ENCODE measurements around the gene CHN1. TPM values are rescaled to one million over a fixed set of nuclear protein-coding genes. Genes with fewer than 3 reads are reported as not detected.

CHN1 gene
- total and polyA plus RNA-seq, 2 donors from 2014 or later, result 6.5 to 14.1 TPM

DNA sequence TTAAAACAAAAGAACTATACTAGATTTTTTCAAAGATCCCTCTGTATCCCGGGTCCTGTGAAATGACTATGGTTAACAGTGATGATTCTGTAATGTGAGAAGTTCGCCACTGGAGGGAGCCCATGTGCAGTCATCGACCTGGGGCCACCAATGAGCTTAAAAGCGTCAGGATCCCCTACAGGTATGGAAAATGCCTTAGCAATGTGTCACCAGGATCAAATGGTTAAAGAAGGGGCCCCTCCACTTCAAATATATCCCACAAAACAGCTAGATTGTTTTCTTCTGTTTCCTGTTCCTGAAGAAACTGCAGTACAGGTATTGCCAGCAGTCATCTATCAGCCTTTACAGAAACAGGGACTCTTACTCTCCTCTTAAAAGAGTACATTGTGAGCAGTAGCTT, 256.2 kb downstream of the CHN1 start:
- FAIRE-seq (no peak), DNase-seq (peak in 4 of 5 donors; percentile 70 to 84 (median 79))
- Histone ChIP-seq H3K9ac (ENCODE audit: low read length in 3 of 3) (no peak overlapping the region), H3K4me1 (ENCODE audit: control insufficient read depth in 2 of 3, insufficient read depth in 2 of 3, low read depth in 1 of 3, low read length in 3 of 3) (no peaks in the 10 kb centered on the region), H3K27ac (ENCODE audit: low read depth in 2 of 2, low read length in 2 of 2) (no peak overlapping the region), H3K27me3 (ENCODE audit: control insufficient read depth, insufficient read depth, low read length) (no peaks in the 10 kb centered on the region), H3K4me3 (ENCODE audit: low read length in 3 of 3) (no peak overlapping the region), H3K36me3 (ENCODE audit: control insufficient read depth in 2 of 3, insufficient read depth in 3 of 3, low read length in 3 of 3) (no peaks in the 10 kb centered on the region), H3K9me3 (ENCODE audit: control insufficient read depth in 2 of 3, insufficient read depth in 1 of 3, low read length in 3 of 3) (no peaks in the 10 kb centered on the region)
- intact Hi-C loops (cut with DNase I), result no loop called here
- TF ChIP-seq, protein P1, sequence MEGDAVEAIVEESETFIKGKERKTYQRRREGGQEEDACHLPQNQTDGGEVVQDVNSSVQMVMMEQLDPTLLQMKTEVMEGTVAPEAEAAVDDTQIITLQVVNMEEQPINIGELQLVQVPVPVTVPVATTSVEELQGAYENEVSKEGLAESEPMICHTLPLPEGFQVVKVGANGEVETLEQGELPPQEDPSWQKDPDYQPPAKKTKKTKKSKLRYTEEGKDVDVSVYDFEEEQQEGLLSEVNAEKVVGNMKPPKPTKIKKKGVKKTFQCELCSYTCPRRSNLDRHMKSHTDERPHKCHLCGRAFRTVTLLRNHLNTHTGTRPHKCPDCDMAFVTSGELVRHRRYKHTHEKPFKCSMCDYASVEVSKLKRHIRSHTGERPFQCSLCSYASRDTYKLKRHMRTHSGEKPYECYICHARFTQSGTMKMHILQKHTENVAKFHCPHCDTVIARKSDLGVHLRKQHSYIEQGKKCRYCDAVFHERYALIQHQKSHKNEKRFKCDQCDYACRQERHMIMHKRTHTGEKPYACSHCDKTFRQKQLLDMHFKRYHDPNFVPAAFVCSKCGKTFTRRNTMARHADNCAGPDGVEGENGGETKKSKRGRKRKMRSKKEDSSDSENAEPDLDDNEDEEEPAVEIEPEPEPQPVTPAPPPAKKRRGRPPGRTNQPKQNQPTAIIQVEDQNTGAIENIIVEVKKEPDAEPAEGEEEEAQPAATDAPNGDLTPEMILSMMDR (IDR thresholded peaks at IDR 0.05; ENCODE audit: borderline replicate concordance, extremely low read depth, insufficient read depth), result peak; percentile 68

Other genes with a start within 250 kb of the CHN1 start
- gene CHRNA1, start 240.9 kb downstream of the CHN1 start, total RNA-seq, result not detected
- not detected for gene CHRNA1, start 240.9 kb downstream of the CHN1 start, polyA plus RNA-seq (ENCODE audit: insufficient read depth, low read depth, low replicate concordance)
- 55.6 TPM for gene ATF2, start 162.8 kb upstream of the CHN1 start, total RNA-seq
- gene ATF2, start 162.8 kb upstream of the CHN1 start, polyA plus RNA-seq (ENCODE audit: insufficient read depth, low read depth, low replicate concordance), result 14.1 TPM
- 189 TPM for gene ATP5MC3, start 176.3 kb upstream of the CHN1 start, total RNA-seq
- 990 TPM for gene ATP5MC3, start 176.3 kb upstream of the CHN1 start, polyA plus RNA-seq (ENCODE audit: insufficient read depth, low read depth, low replicate concordance)

Measured in kidney (tissue), 14 donors.